PC-3 (cell line): ENCODE results near the gene NPFFR1. TPM values are rescaled to one million over a fixed set of nuclear protein-coding genes. Genes with fewer than 3 reads are reported as not detected.

Experiments used
- ATAC-seq: fragments of 200-7000 bp; cut with Tn5 transposase; 2 replicates; pipeline ENCODE4 v1.9.1; 2020; ENCODE audit warnings: mild to moderate bottlenecking, moderate library complexity
- BruUV-seq: library from RNA; stranded (reverse); fragments of 400-500 nt; replicated peaks from 2 replicates; lab custom pipeline; 2021; lab: Mats Ljungman, UMichigan
- CTCF ChIA-PET: fragments of 300-600 bp; sonication (Branson Sonifier 250); formaldehyde crosslinking; loops from one replicate; lab custom pipeline; 2022; ENCODE audit warnings: antibody characterized with exemption; lab: Charles Lee
- POLR2A ChIA-PET: fragments of 300-600 bp; sonication (Branson Sonifier 250); formaldehyde crosslinking; loops from one replicate; lab custom pipeline; 2022; ENCODE audit warnings: antibody characterized with exemption; ENCODE audit not compliant: unreplicated experiment; lab: Charles Lee
- DNase-seq: peaks from one replicate; pipeline ENCODE4 v3.0.0-alpha.2; 2015
- H2AFZ ChIP-seq: fragments of 300-600 bp; sonication (generic); 2 replicates; pipeline ENCODE4 v1.6.0; 2016; ENCODE audit warnings: antibody characterized with exemption, low read length
- H3F3A ChIP-seq: fragments of 300-600 bp; sonication (generic); one replicate; pipeline ENCODE4 v1.6.0; 2017; ENCODE audit warnings: antibody characterized with exemption, low read length, control low read depth, mild to moderate bottlenecking; ENCODE audit not compliant: unreplicated experiment
- H3K27ac ChIP-seq: fragments of 300-600 bp; sonication (generic); 2 replicates; pipeline ENCODE4 v1.5.1; 2016; ENCODE audit warnings: mild to moderate bottlenecking, low read length
- H3K27me3 ChIP-seq: fragments of 300-600 bp; sonication (generic); 2 replicates; pipeline ENCODE4 v1.6.1; 2016; ENCODE audit warnings: low read length, mixed read lengths
- H3K36me3 ChIP-seq: fragments of 300-600 bp; sonication (generic); 2 replicates; pipeline ENCODE4 v1.6.1; 2016; ENCODE audit warnings: low read depth, mixed run types, low read length, mixed read lengths
- H3K4me1 ChIP-seq: fragments of 300-600 bp; sonication (generic); 2 replicates; pipeline ENCODE4 v1.5.1; 2016; ENCODE audit warnings: low read length; ENCODE audit not compliant: insufficient read depth
- H3K4me2 ChIP-seq: fragments of 300-600 bp; sonication (generic); 2 replicates; pipeline ENCODE4 v1.6.0; 2016; ENCODE audit warnings: low read length
- H3K4me3 ChIP-seq: fragments of 300-600 bp; sonication (generic); 2 replicates; pipeline ENCODE4 v1.5.1; 2016; ENCODE audit warnings: mild to moderate bottlenecking, low read length, mixed read lengths
- H3K79me2 ChIP-seq: fragments of 300-600 bp; sonication (generic); 2 replicates; pipeline ENCODE4 v1.6.1; 2017; ENCODE audit warnings: low read length, mixed read lengths
- H3K9ac ChIP-seq: fragments of 300-600 bp; sonication (generic); 2 replicates; pipeline ENCODE4 v1.6.0; 2016; ENCODE audit warnings: mild to moderate bottlenecking, low read length
- H3K9me2 ChIP-seq: fragments of 300-600 bp; sonication (generic); replicated peaks from 2 replicates; pipeline ENCODE4 v1.6.1; 2016; ENCODE audit warnings: mixed run types, low read length, mixed read lengths
- H3K9me3 ChIP-seq: fragments of 300-600 bp; sonication (generic); 2 replicates; pipeline ENCODE4 v1.6.1; 2016; ENCODE audit warnings: low read length, mixed read lengths
- H4K20me1 ChIP-seq: fragments of 300-600 bp; sonication (generic); 2 replicates; pipeline ENCODE4 v1.6.1; 2016; ENCODE audit warnings: low read length, mixed read lengths
- EZH2 ChIP-seq: fragments of 300-600 bp; sonication (generic); IDR thresholded peaks from one replicate; pipeline ENCODE4 v1.6.1; 2017; ENCODE audit warnings: antibody characterized with exemption, mild to moderate bottlenecking, low read length; ENCODE audit not compliant: unreplicated experiment
- EZH2phosphoT487 ChIP-seq: fragments of 300-600 bp; sonication (generic); IDR thresholded peaks from 2 replicates; pipeline ENCODE4 v1.6.1; 2018; ENCODE audit warnings: mild to moderate bottlenecking, antibody characterized with exemption, low read length, borderline replicate concordance
- intact Hi-C: fragments of 100-400 bp; cut with micrococcal nuclease; formaldehyde crosslinking; loops from 2 replicates; pipeline ENCODE4 v1.9.0; 2023
- total RNA-seq: library from RNA; depleted of rRNA; stranded (reverse); fragments of >200 nt; gene quantifications from 2 replicates; pipeline ENCODE4 v1.2.3, GENCODE V29; 2014
- TF ChIP-seq, protein P1 (sequence below): fragments of 300-600 bp; sonication (generic); conservative IDR thresholded peaks from 2 replicates; pipeline ENCODE4 v1.5.1; 2017; ENCODE audit warnings: antibody characterized with exemption, low read depth, mild to moderate bottlenecking, low read length

Gene NPFFR1
- total RNA-seq, 1 experiment from 2014 or later: not detected

DNA sequence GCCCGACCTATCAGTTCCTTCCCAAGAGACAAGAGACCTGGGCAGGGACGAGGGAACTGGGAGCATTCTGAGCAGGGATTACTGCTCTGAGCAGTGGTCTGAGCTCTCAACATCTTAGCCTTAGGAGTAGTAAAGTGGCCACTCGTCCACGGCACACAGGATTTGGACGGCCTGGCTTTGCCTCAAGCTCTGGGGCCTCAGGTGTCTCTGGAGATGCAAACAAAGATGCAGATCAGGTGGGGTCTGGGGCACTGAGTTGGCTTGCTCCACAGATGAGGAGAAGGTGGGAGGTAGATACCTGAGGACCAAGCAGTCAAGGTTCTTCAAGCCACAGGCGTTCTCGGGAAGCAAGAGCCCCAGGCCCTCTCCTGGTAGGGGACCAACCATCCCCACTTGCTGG, 16.1 kb upstream of the NPFFR1 start:
- POLR2A ChIA-PET: no interaction called here

DNA sequence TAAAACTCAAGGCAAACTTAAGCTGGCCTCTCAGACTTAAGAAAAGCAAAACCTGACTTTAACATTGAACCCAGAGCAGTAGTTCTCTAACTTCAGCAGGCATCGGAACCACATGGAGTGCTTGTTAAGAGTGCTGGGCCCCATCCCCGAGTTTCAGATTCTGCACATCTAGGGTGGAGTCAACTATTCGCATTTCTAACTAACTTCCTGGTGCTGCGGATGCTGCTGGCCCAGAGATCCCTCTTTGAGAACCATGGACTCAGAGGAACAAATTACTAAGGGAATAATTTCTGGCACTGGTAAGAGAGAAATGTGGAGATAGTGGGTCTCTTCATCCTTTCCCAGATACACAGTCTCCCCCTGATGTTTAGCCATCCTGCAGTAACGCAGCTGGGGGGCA, 14.6 kb upstream of the NPFFR1 start:
- Histone ChIP-seq H3K27ac (no peak overlapping the region), H3K36me3 (no peaks in the 10 kb centered on the region), H3K4me3 (no peak overlapping the region), H3K9ac (no peak overlapping the region), H4K20me1 (no peaks in the 10 kb centered on the region), H3K4me2 (no peak overlapping the region), H3K9me3 (no peaks in the 10 kb centered on the region), H2AFZ (no peak overlapping the region), H3F3A (no peaks in the 10 kb centered on the region), H3K9me2 (no peaks in the 10 kb centered on the region), H3K79me2 (no peaks in the 10 kb centered on the region), H3K27me3 (no peaks in the 10 kb centered on the region), H3K4me1 (peaks cover 15% of the 10 kb centered on the region)
- BruUV-seq: no TSS peak
- CTCF ChIA-PET: no interaction called here
- DNase-seq (no peak), ATAC-seq (no peak)
- intact Hi-C loops: no loop called here
- TF ChIP-seq EZH2phosphoT487 (no peak), EZH2 (no peak)
- TF ChIP-seq, protein P1, sequence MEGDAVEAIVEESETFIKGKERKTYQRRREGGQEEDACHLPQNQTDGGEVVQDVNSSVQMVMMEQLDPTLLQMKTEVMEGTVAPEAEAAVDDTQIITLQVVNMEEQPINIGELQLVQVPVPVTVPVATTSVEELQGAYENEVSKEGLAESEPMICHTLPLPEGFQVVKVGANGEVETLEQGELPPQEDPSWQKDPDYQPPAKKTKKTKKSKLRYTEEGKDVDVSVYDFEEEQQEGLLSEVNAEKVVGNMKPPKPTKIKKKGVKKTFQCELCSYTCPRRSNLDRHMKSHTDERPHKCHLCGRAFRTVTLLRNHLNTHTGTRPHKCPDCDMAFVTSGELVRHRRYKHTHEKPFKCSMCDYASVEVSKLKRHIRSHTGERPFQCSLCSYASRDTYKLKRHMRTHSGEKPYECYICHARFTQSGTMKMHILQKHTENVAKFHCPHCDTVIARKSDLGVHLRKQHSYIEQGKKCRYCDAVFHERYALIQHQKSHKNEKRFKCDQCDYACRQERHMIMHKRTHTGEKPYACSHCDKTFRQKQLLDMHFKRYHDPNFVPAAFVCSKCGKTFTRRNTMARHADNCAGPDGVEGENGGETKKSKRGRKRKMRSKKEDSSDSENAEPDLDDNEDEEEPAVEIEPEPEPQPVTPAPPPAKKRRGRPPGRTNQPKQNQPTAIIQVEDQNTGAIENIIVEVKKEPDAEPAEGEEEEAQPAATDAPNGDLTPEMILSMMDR: no peak
- POLR2A ChIA-PET: no interaction called here

More for the DNA sequence above, 16.1 kb upstream of the NPFFR1 start:
- no peak for ATAC-seq
- Histone ChIP-seq H3K27ac (no peak overlapping the region), H3K4me2 (no peak overlapping the region), H3K79me2 (no peaks in the 10 kb centered on the region), H3K27me3 (no peaks in the 10 kb centered on the region), H3K9me2 (no peaks in the 10 kb centered on the region), H3F3A (no peaks in the 10 kb centered on the region), H3K36me3 (no peaks in the 10 kb centered on the region), H2AFZ (no peak overlapping the region), H3K4me1 (peaks cover 15% of the 10 kb centered on the region), H3K9ac (no peak overlapping the region), H3K9me3 (no peaks in the 10 kb centered on the region), H3K4me3 (no peak overlapping the region), H4K20me1 (no peaks in the 10 kb centered on the region)
- TF ChIP-seq EZH2 (no peak), EZH2phosphoT487 (no peak)
- TF ChIP-seq, protein P1: no peak
- intact Hi-C loops: no loop called here
- CTCF ChIA-PET: no interaction called here
- no TSS peak for BruUV-seq
- DNase-seq: no peak

DNA sequence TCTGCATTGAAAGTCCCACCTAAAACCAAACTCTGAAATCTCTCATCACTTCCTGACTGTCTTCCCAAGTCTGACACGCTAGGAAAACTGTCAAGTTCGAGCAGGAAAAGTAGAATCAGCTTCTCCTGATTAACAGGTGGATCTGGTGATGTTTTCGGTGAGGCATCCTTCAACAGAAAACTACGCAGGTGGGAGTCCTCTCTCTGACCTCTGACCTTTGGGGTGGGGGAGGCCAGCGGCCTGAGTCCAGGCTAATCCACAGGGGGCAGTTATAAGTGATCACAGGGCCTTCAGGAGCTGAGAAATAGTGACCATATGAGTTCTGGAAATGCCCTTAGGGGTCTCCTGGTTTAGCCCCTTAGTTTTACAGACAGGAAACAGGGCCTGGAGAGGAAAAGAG, 13.4 kb upstream of the NPFFR1 start:
- Histone ChIP-seq H3K9me2 (no peaks in the 10 kb centered on the region), H3K4me1 (peaks cover 15% of the 10 kb centered on the region), H3K79me2 (no peaks in the 10 kb centered on the region), H2AFZ (no peak overlapping the region), H3K9ac (no peak overlapping the region), H3F3A (no peaks in the 10 kb centered on the region), H3K27me3 (no peaks in the 10 kb centered on the region), H3K36me3 (no peaks in the 10 kb centered on the region), H4K20me1 (no peaks in the 10 kb centered on the region), H3K4me3 (no peak overlapping the region), H3K4me2 (no peak overlapping the region), H3K27ac (no peak overlapping the region), H3K9me3 (no peaks in the 10 kb centered on the region)
- POLR2A ChIA-PET: no interaction called here
- CTCF ChIA-PET: no interaction called here
- intact Hi-C loops: loop anchor here (2.0 kb wide), 1 partner anchor 30 kb away; no protein-coding TSS in a partner anchor
- ATAC-seq (no peak), DNase-seq (no peak)
- no TSS peak for BruUV-seq
- TF ChIP-seq, protein P1: no peak
- TF ChIP-seq EZH2: no peak
- TF ChIP-seq EZH2phosphoT487: no peak
